HepG2 (cell line): Measurements from ENCODE around the gene NFS1. TPM values are rescaled to one million over a fixed set of nuclear protein-coding genes. Genes with fewer than 3 reads are reported as not detected.

Experiments used
- ARNT ChIP-seq: fragments of 450-650 bp; IDR thresholded peaks from 2 replicates; pipeline ENCODE4 v1.6.1; 2017
- ATM ChIP-seq: fragments of 450-650 bp; IDR thresholded peaks from 2 replicates; pipeline ENCODE4 v1.7.1; 2017; ENCODE audit warnings: mild to moderate bottlenecking, borderline replicate concordance
- CBFB ChIP-seq: sonication (generic); formaldehyde crosslinking; IDR thresholded peaks from 2 replicates; pipeline ENCODE4 v1.4.0; 2020; ENCODE audit warnings: missing genetic modification reagents
- CC2D1A ChIP-seq: sonication (generic); formaldehyde crosslinking; IDR thresholded peaks from 2 replicates; pipeline ENCODE4 v1.8.1; 2023; ENCODE audit warnings: mild to moderate bottlenecking, missing genetic modification reagents
- CREB1 ChIP-seq, 2 experiments: fragments of 450-650 bp in 1 of 2; IDR thresholded peaks; 2 replicates each; pipeline ENCODE4 v1.6.1; 2016 to 2017; ENCODE audit warnings: control low read depth in 1 of 2, mild to moderate bottlenecking in 1 of 2, missing compliant biosample characterization in 1 of 2, missing genetic modification characterization in 1 of 2
- DNMT1 ChIP-seq: sonication (generic); formaldehyde crosslinking; IDR thresholded peaks from 2 replicates; pipeline ENCODE4 v1.5.1; 2020; ENCODE audit warnings: mild to moderate bottlenecking, missing genetic modification reagents
- ERF ChIP-seq: IDR thresholded peaks from 2 replicates; pipeline ENCODE4 v1.6.1; 2018; ENCODE audit warnings: missing biosample characterization, missing genetic modification reagents
- GMEB1 ChIP-seq: sonication (generic); formaldehyde crosslinking; IDR thresholded peaks from 2 replicates; pipeline ENCODE4 v1.5.1; 2020; ENCODE audit warnings: missing genetic modification reagents, mild to moderate bottlenecking, borderline replicate concordance
- IKZF5 ChIP-seq: IDR thresholded peaks from 2 replicates; pipeline ENCODE4 v1.6.1; 2018; ENCODE audit warnings: missing genetic modification reagents, mild to moderate bottlenecking, missing compliant biosample characterization
- KDM6A ChIP-seq: IDR thresholded peaks from 2 replicates; pipeline ENCODE4 v1.6.1; 2016; ENCODE audit warnings: low read depth
- MAFG ChIP-seq: sonication (generic); formaldehyde crosslinking; IDR thresholded peaks from 2 replicates; pipeline ENCODE4 v1.5.1; 2020; ENCODE audit warnings: mild to moderate bottlenecking, missing genetic modification reagents
- NFATC3 ChIP-seq: sonication (generic); formaldehyde crosslinking; IDR thresholded peaks from 2 replicates; pipeline ENCODE4 v1.5.1; 2020; ENCODE audit warnings: mild to moderate bottlenecking, missing genetic modification reagents
- SMAD3 ChIP-seq: sonication (generic); formaldehyde crosslinking; IDR thresholded peaks from 2 replicates; pipeline ENCODE4 v1.4.0; 2020; ENCODE audit warnings: missing genetic modification reagents
- ZBTB14 ChIP-seq: sonication (generic); formaldehyde crosslinking; IDR thresholded peaks from 2 replicates; pipeline ENCODE4 v1.4.0; 2020; ENCODE audit warnings: missing genetic modification reagents
- ZBTB21 ChIP-seq: sonication (generic); formaldehyde crosslinking; IDR thresholded peaks from 2 replicates; pipeline ENCODE4 v1.4.0; 2020; ENCODE audit warnings: missing genetic modification reagents
- ZBTB25 ChIP-seq: IDR thresholded peaks from 2 replicates; pipeline ENCODE4 v1.6.1; 2018; ENCODE audit warnings: missing genetic modification reagents
- ZMYM2 ChIP-seq: sonication (generic); formaldehyde crosslinking; IDR thresholded peaks from 2 replicates; pipeline ENCODE4 v1.8.0; 2022; ENCODE audit warnings: mild to moderate bottlenecking, missing genetic modification reagents
- ZNF10 ChIP-seq: sonication (generic); formaldehyde crosslinking; IDR thresholded peaks from 2 replicates; pipeline ENCODE4 v1.4.0; 2020; ENCODE audit warnings: mild to moderate bottlenecking, low read depth, missing genetic modification reagents, borderline replicate concordance
- ZNF180 ChIP-seq: sonication (generic); formaldehyde crosslinking; IDR thresholded peaks from 2 replicates; pipeline ENCODE4 v1.4.0; 2020; ENCODE audit warnings: low read depth, missing genetic modification reagents, borderline replicate concordance
- ZNF292 ChIP-seq: sonication (generic); formaldehyde crosslinking; IDR thresholded peaks from 2 replicates; pipeline ENCODE4 v1.8.1; 2022; ENCODE audit warnings: mild to moderate bottlenecking, low read depth, missing genetic modification reagents, borderline replicate concordance
- ZNF333 ChIP-seq: sonication (generic); formaldehyde crosslinking; IDR thresholded peaks from 2 replicates; pipeline ENCODE4 v1.4.0; 2020; ENCODE audit warnings: mild to moderate bottlenecking, missing genetic modification reagents, borderline replicate concordance
- ZNF431 ChIP-seq: sonication (generic); formaldehyde crosslinking; IDR thresholded peaks from 2 replicates; pipeline ENCODE4 v1.9.0; 2022; ENCODE audit warnings: missing genetic modification reagents, low read depth, mild to moderate bottlenecking, borderline replicate concordance
- ZNF44 ChIP-seq: sonication (generic); formaldehyde crosslinking; IDR thresholded peaks from 2 replicates; pipeline ENCODE4 v1.5.1; 2020; ENCODE audit warnings: mild to moderate bottlenecking, missing genetic modification reagents
- ZNF484 ChIP-seq: sonication (generic); formaldehyde crosslinking; IDR thresholded peaks from 2 replicates; pipeline ENCODE4 v1.5.1; 2020; ENCODE audit warnings: mild to moderate bottlenecking, low read depth, missing genetic modification reagents, borderline replicate concordance
- ZNF672 ChIP-seq: sonication (generic); formaldehyde crosslinking; IDR thresholded peaks from 2 replicates; pipeline ENCODE4 v1.8.1; 2022; ENCODE audit warnings: missing genetic modification reagents
- ZNF703 ChIP-seq: sonication (generic); formaldehyde crosslinking; IDR thresholded peaks from 2 replicates; pipeline ENCODE4 v1.5.1; 2020; ENCODE audit warnings: missing genetic modification reagents, mild to moderate bottlenecking, moderate library complexity, borderline replicate concordance
- polyA plus RNA-seq, 8 experiments: library from polyadenylated mRNA; depleted of rRNA in 3 of 8; stranded (reverse) in 7 of 8; unstranded in 1 of 8; fragments of >200 nt; fragmentation: Illumina TruSeq in 4 of 8; extraction: Trizol in 4 of 8; gene quantifications; 2 replicates each; pipeline versions ENCODE4 v1.2.1 to v1.2.3, GENCODE V29; 2011 to 2016; ENCODE audit warnings: low read depth in 4 of 8, missing spikeins in 1 of 8, mixed read lengths in 1 of 8; ENCODE audit not compliant: insufficient read depth in 1 of 8
- total RNA-seq, 5 experiments: library from RNA; depleted of rRNA; stranded (reverse); fragments of >200 nt; fragmentation: Illumina TruSeq; extraction: Trizol; gene quantifications; 2 replicates each; pipeline ENCODE4 v1.2.3, GENCODE V29; 2016; ENCODE audit warnings: low read depth in 1 of 5

Gene NFS1
- total and polyA plus RNA-seq, 2 of the 13 experiments (the other 11 are each of a cell fraction or from before 2014, with no cell fraction given), result 65.9 to 88.1 TPM

GRCh38 chr20:35663516-35664465, 35.4 kb downstream of the NFS1 start (continued):
- TF ChIP-seq IKZF5 (CRISPR knock-in tag) (no peak), ATM (no peak), GMEB1 (CRISPR knock-in tag) (no peak), ZNF333 (CRISPR knock-in tag) (peak; percentile 19), SMAD3 (CRISPR knock-in tag) (0 out of 2 replicates have a peak, but pooled peaks have one; percentile 63), ZMYM2 (peak; percentile 60; the same call in 1 of the 2 replicates), CC2D1A (no peak), ZBTB25 (CRISPR knock-in tag) (0 out of 2 replicates have a peak, but pooled peaks have one; percentile 25), ZNF484 (CRISPR knock-in tag) (no peak), NFATC3 (no peak), ZNF10 (no peak), MAFG (no peak), ZNF703 (CRISPR knock-in tag) (no peak), ZNF44 (CRISPR knock-in tag) (no peak), KDM6A (CRISPR knock-in tag) (no peak), CREB1 (IDR thresholded peaks at IDR 0.05) (no peak; the same call in 1 of the 2 replicates), CREB1 (CRISPR knock-in tag; IDR thresholded peaks at IDR 0.05) (no peak), ZNF431 (CRISPR knock-in tag) (no peak), ZBTB14 (CRISPR knock-in tag) (no peak), ZBTB21 (CRISPR knock-in tag) (no peak; the same call in 1 of the 2 replicates), ZNF292 (CRISPR knock-in tag) (0 out of 2 replicates have a peak, but pooled peaks have one; percentile 6), ERF (CRISPR knock-in tag) (no peak), ZNF180 (CRISPR knock-in tag) (no peak), ZNF672 (no peak), CBFB (CRISPR knock-in tag) (no peak), ARNT (no peak), DNMT1 (CRISPR knock-in tag) (no peak)
